HAP-1 (cell line): Measurements from ENCODE around the gene CRYGD.
"Not testable (repeated sequence)": the region's sequence is repeated elsewhere in the genome, so short reads cannot be mapped to it uniquely, and the experiment has no call there.

Experiments used
- DNase-seq, 2 experiments: peaks; one replicate each; pipeline ENCODE4 v3.0.0-alpha.2; 2016 to 2020; ENCODE audit warnings: low spot score in 2 of 2
- H3K27me3 ChIP-seq: fragments of 250-450 bp; sonication (Bioruptor Pico); 2 replicates; pipeline ENCODE4 v1.5.1; 2020; ENCODE audit warnings: low read depth, mild to moderate bottlenecking, moderate library complexity
- H3K36me3 ChIP-seq: fragments of 250-450 bp; sonication (Bioruptor Pico); replicated peaks from 2 replicates; pipeline ENCODE4 v1.5.1; 2020; ENCODE audit warnings: mild to moderate bottlenecking
- H3K4me1 ChIP-seq: fragments of 250-450 bp; sonication (Bioruptor Pico); 2 replicates; pipeline ENCODE4 v1.5.1; 2020; ENCODE audit warnings: mild to moderate bottlenecking
- H3K4me3 ChIP-seq: fragments of 250-450 bp; sonication (Bioruptor Pico); 2 replicates; pipeline ENCODE4 v1.5.1; 2020; ENCODE audit warnings: mild to moderate bottlenecking, moderate library complexity
- H3K9me3 ChIP-seq: fragments of 250-450 bp; sonication (Bioruptor Pico); 2 replicates; pipeline ENCODE4 v1.5.1; 2020; ENCODE audit warnings: mild to moderate bottlenecking, moderate library complexity
- in situ Hi-C: fragments of 300-500 bp; cut with MboI; formaldehyde crosslinking; loops from 3 replicates; pipeline ENCODE4 v1.14.3; 2020; ENCODE audit warnings: low sequenced_read_pairs, inconsistent platforms, mixed read lengths

CRYGD gene

GRCh38 chr2:208124013-208124715, at the start of gene CRYGD:
Gene CRYGD, minus strand, starts transcription at chr2:208124524. Its CDS starts 51 bp downstream, at chr2:208124473.
- peak; percentile 19 to 59 for DNase-seq
- H3K9me3 ChIP-seq, H3K27me3 ChIP-seq, in situ Hi-C loops, H3K36me3 ChIP-seq: not testable (repeated sequence)
- Histone ChIP-seq H3K4me1 (peaks cover 11% of the 10 kb centered on the region), H3K4me3 (peak within 1 kb of the TSS; percentile 21)

- Histone ChIP-seq H3K9me3 (no peaks in the 10 kb centered on the region), H3K4me1 (no peaks in the 10 kb centered on the region), H3K27me3 (peaks cover 4% of the 10 kb centered on the region), H3K36me3 (no peaks in the 10 kb centered on the region), H3K4me3 (no peak overlapping the region)
- no peak for DNase-seq
- in situ Hi-C loops = no loop called here
These were observed 47.8 kb upstream of the CRYGD start for GRCh38 chr2:208172125-208172524.

- in situ Hi-C loops = no loop called here
- no peak overlapping the region for H3K4me3 ChIP-seq
- no peak for DNase-seq
- H3K27me3 ChIP-seq = peaks cover 8% of the 10 kb centered on the region
- no peaks in the 10 kb centered on the region for H3K36me3 ChIP-seq
- H3K4me1 ChIP-seq = no peaks in the 10 kb centered on the region
- no peaks in the 10 kb centered on the region for H3K9me3 ChIP-seq
These were observed 40.8 kb upstream of the CRYGD start for GRCh38 chr2:208164951-208165755.

GRCh38 chr2:208163489-208163888, 39.2 kb upstream of the CRYGD start, which contains the start of gene CRYGA:
Gene CRYGA, minus strand, starts transcription at chr2:208163589. Its CDS starts 33 bp downstream, at chr2:208163556.
- H3K36me3 ChIP-seq = no peaks in the 10 kb centered on the region
- DNase-seq = no peak
- no peaks in the 10 kb centered on the region for H3K9me3 ChIP-seq
- no peaks in the 10 kb centered on the region for H3K4me1 ChIP-seq
- peaks cover 4% of the 10 kb centered on the region; the same call in 1 of the 2 replicates for H3K27me3 ChIP-seq
- in situ Hi-C loops = no loop called here
- no peak within 1 kb of the TSS for H3K4me3 ChIP-seq

GRCh38 chr2:208156439-208156838, 32.1 kb upstream of the CRYGD start:
- Histone ChIP-seq H3K4me3 (no peak overlapping the region), H3K36me3 (no peaks in the 10 kb centered on the region), H3K4me1 (no peaks in the 10 kb centered on the region; the same call in 1 of the 2 replicates), H3K9me3 (no peaks in the 10 kb centered on the region), H3K27me3 (no peaks in the 10 kb centered on the region)
- in situ Hi-C loops = no loop called here
- no peak for DNase-seq

GRCh38 chr2:208153156-208153555, 28.8 kb upstream of the CRYGD start:
- Histone ChIP-seq H3K27me3 (no peaks in the 10 kb centered on the region), H3K4me3 (no peak overlapping the region), H3K36me3 (no peaks in the 10 kb centered on the region), H3K9me3 (no peaks in the 10 kb centered on the region), H3K4me1 (no peaks in the 10 kb centered on the region; the same call in 1 of the 2 replicates)
- no peak for DNase-seq
- in situ Hi-C loops = no loop called here

GRCh38 chr2:208150956-208151355, 26.6 kb upstream of the CRYGD start:
- H3K4me1 ChIP-seq = no peaks in the 10 kb centered on the region; the same call in 1 of the 2 replicates
- no peak overlapping the region for H3K4me3 ChIP-seq
- in situ Hi-C loops = no loop called here
- no peaks in the 10 kb centered on the region for H3K9me3 ChIP-seq
- no peaks in the 10 kb centered on the region for H3K27me3 ChIP-seq
- H3K36me3 ChIP-seq = no peaks in the 10 kb centered on the region
- no peak for DNase-seq

- Histone ChIP-seq H3K4me3 (no peak overlapping the region), H3K9me3 (no peaks in the 10 kb centered on the region), H3K4me1 (no peaks in the 10 kb centered on the region), H3K36me3 (no peaks in the 10 kb centered on the region), H3K27me3 (no peaks in the 10 kb centered on the region)
- in situ Hi-C loops = no loop called here
- DNase-seq = no peak
These were observed 25.8 kb upstream of the CRYGD start for GRCh38 chr2:208150094-208150493.

GRCh38 chr2:208148803-208149202, 24.5 kb upstream of the CRYGD start:
- Histone ChIP-seq H3K4me1 (no peaks in the 10 kb centered on the region), H3K9me3 (no peaks in the 10 kb centered on the region), H3K4me3 (no peak overlapping the region), H3K27me3 (no peaks in the 10 kb centered on the region), H3K36me3 (no peaks in the 10 kb centered on the region)
- in situ Hi-C loops = no loop called here
- DNase-seq = no peak

- in situ Hi-C loops = no loop called here
- H3K27me3 ChIP-seq = no peaks in the 10 kb centered on the region
- no peak for DNase-seq
These were observed 23.4 kb upstream of the CRYGD start for GRCh38 chr2:208147759-208148158.

GRCh38 chr2:208147008-208147407, 22.7 kb upstream of the CRYGD start:
- H3K9me3 ChIP-seq = no peaks in the 10 kb centered on the region
- no peaks in the 10 kb centered on the region for H3K4me1 ChIP-seq
- no peaks in the 10 kb centered on the region for H3K27me3 ChIP-seq
- in situ Hi-C loops = no loop called here
- DNase-seq = no peak
- no peaks in the 10 kb centered on the region for H3K36me3 ChIP-seq
- H3K4me3 ChIP-seq = no peak overlapping the region

More at GRCh38 chr2:208147759-208148158, 23.4 kb upstream of the CRYGD start:
- Histone ChIP-seq H3K36me3 (no peaks in the 10 kb centered on the region), H3K4me3 (no peak overlapping the region), H3K4me1 (no peaks in the 10 kb centered on the region), H3K9me3 (no peaks in the 10 kb centered on the region)

- no peak within 1 kb of the TSS for H3K4me3 ChIP-seq
- H3K4me1 ChIP-seq = no peaks in the 10 kb centered on the region
- no peaks in the 10 kb centered on the region for H3K36me3 ChIP-seq
- H3K27me3 ChIP-seq = no peaks in the 10 kb centered on the region
- in situ Hi-C loops = no loop called here
- no peaks in the 10 kb centered on the region for H3K9me3 ChIP-seq
- no peak for DNase-seq
These were observed 21.7 kb upstream of the CRYGD start, which contains the start of gene CRYGB for GRCh38 chr2:208146006-208146405. Gene CRYGB, minus strand, starts transcription at chr2:208146158. Its CDS starts 38 bp downstream, at chr2:208146120.

- H3K9me3 ChIP-seq = no peaks in the 10 kb centered on the region
- no peak for DNase-seq
These were observed 18.8 kb upstream of the CRYGD start for GRCh38 chr2:208142925-208143799.

More at GRCh38 chr2:208142925-208143799, 18.8 kb upstream of the CRYGD start:
- H3K4me1 ChIP-seq = no peaks in the 10 kb centered on the region
- in situ Hi-C loops = no loop called here
- H3K36me3 ChIP-seq = no peaks in the 10 kb centered on the region
- no peaks in the 10 kb centered on the region for H3K27me3 ChIP-seq
- no peak overlapping the region for H3K4me3 ChIP-seq
